Subcutaneous adipose tissue (tissue), 4 donors: ENCODE results near the gene CUL1. TPM values are rescaled to one million over a fixed set of nuclear protein-coding genes. Genes with fewer than 3 reads are reported as not detected.

Experiments used
- total RNA-seq, 4 donors: library from RNA; depleted of rRNA; stranded (reverse); fragments of >200 nt; gene quantifications; one replicate each; pipeline ENCODE4 v1.1.0, GENCODE V29; 2016
- TF ChIP-seq, protein P1 (sequence below): fragments of 450-650 bp; IDR thresholded peaks from one replicate; pipeline ENCODE4 v1.5.1; 2016; ENCODE audit warnings: low read depth, mild to moderate bottlenecking, control low read depth, antibody characterized with exemption, moderate library complexity

CUL1 gene
- total RNA-seq, 4 donors from 2014 or later, result 54.1 to 66.4 (median 57.5) TPM

DNA sequence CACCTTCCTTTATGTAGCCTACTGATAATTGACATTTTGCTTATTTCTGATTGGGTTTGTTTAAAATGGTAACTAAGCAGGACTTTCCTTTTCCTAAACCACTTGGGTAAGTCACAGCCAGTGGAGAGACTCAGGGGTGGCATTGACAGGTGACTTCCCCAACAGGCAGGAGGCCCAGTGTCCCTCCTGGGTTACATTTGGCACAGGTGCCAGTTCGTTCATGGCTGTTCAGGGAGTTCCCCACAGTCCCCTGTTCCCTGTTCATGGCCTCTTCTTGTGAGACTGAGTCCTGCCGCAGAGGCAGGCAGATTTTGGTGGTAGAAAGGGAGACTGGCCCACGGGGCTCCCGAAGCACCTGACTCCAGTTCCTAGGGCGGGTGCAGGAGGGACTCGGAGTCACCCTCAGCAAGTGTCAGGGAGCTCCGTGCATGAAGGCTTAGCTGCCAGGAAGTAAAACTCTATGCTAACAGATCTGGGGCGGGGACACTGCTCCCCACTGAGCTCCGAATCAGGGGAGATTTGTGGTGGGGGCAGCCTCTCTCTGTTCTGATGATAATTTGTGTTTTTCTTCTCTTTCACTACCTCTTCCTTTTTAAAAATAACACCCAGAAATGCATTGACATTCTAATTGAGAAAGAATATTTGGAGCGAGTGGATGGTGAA lies 101.3 kb downstream of the CUL1 start:
- TF ChIP-seq, protein P1, sequence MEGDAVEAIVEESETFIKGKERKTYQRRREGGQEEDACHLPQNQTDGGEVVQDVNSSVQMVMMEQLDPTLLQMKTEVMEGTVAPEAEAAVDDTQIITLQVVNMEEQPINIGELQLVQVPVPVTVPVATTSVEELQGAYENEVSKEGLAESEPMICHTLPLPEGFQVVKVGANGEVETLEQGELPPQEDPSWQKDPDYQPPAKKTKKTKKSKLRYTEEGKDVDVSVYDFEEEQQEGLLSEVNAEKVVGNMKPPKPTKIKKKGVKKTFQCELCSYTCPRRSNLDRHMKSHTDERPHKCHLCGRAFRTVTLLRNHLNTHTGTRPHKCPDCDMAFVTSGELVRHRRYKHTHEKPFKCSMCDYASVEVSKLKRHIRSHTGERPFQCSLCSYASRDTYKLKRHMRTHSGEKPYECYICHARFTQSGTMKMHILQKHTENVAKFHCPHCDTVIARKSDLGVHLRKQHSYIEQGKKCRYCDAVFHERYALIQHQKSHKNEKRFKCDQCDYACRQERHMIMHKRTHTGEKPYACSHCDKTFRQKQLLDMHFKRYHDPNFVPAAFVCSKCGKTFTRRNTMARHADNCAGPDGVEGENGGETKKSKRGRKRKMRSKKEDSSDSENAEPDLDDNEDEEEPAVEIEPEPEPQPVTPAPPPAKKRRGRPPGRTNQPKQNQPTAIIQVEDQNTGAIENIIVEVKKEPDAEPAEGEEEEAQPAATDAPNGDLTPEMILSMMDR, result no peak

DNA sequence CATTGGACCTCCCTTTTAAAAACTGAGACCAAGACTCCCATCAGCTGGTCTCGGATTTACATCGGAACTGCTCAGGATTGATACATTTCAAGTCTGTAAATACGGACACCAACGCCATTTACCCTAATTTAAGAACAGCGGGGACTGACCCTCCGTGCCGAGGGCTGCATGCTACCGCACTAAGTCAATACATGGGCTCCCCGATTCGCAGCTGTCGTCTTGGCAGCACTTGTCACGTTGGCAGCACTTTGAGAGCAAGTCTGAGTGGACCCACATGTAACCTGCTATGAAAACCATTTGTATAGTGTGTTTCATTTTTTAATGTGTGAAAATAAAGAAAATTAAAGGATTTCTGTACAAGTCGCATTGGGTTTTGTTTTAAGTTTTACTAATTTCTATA lies 102.0 kb downstream of the CUL1 start:
- TF ChIP-seq, protein P1, result no peak

DNA sequence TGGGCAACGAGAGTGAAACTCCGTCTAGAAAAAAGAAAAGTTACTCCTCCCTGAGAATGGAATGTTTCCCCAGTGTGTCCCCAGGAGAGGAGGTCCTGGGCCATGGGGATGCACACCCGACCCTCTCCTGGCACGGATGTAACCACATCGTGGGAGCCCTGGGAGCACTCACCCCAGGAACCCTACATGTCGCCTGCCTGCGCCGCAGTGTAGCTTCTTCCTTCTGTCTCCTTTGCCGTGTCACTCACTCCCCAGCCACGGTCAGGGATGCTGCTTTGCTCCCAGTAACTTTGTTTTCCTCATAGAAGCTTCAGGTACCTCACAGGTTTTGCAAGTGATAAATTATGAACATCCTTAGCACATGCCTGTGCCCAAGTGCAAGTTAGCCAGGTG lies 103.4 kb downstream of the CUL1 start:
- TF ChIP-seq, protein P1, result no peak

DNA sequence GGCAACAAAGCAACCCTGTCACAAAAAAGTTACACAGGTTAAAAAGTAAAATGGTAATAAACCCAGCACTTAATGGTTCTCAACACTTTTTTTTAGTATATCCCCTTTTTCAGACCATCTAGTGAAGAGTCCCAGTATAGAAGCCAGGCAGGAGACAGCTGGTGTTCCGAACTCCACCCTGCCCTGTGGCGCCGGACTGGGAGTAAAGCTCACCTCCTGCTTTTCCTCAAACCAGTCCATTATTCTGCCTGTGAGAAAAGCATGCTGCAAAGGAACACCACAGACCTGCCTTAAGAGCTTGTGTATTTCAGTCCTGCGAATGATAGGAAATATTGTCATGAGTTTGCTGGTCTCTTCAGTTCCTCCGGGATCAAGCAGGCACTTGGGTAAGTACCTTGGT lies 104.4 kb downstream of the CUL1 start:
- TF ChIP-seq, protein P1, result no peak

DNA sequence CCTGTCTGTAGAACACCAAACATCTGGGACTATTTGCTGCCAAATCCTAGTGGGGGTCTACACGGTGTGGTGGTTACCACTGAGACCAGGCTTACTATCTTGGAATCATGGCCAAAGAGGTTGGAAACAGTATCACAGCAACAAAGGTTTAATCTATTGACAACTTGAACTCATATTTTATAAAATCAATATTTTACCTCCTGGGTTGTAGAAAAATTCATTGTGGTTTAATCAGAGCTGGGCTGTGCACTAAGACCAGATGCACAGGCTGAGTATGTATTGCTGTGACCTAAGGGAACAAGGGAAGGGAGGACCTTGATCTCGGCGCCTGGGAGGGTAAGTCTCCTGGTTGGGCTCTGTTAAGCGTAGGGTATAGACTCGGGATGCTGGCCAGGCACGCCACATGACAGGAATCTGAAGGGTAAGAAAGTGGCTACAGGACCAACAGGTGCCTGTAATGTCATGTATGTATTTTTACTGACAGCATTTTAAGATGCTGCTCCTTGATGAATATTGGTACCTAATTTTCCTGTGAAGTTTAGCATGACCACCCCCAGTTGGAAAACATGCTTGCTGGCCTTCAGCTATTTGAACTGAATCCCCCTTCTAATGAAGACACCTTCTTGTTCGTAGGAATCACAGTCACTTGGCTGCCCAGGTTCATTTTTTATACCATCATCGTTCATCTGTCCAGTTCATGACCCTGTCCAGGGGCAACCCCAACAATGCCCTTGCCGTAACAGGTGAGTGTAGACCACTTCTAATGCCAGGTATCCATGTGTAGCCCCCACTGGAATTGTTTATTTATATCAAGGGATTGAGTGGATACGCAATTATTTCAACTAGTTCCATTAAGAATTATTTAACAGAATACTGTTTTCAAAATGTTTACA lies 105.9 kb downstream of the CUL1 start:
- TF ChIP-seq, protein P1, result no peak

DNA sequence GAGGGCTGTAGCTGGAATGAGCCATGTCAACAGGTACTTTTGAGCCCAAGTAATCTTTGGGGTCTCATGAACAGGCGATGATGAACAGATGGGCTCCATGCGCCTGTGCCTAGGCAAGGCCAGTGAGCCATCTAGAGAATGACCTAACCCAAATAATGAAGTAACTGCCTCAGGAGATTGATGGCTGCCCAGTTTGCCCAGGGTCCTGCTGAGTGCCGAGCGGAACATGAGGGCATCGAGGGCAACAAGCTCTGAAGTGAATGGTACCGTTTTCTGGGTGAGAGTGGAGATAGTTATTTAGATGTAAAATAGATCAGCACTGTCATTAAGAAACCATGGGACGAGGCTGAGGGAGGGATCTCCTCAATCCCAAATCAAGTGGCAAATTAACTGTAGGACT lies 107.5 kb downstream of the CUL1 start:
- TF ChIP-seq, protein P1, result no peak

DNA sequence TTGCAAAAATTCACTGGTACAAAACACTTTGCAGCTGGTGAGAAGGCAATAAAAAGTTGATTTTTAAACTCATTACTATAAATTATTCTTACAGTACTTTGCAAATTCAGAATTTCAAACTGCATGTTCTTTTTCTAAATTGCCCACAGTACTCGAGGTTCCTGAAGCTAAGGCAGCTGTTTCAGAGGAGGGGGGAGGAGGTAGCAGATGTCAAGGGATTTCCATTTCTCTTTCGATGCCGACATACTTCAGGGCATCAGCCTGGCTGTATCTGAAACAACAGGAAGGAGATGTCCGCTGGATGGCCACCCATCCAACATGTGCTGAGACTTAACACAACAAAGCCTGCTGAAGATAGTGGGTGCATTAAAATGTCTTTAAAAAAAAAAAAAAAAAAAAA lies 108.7 kb downstream of the CUL1 start:
- TF ChIP-seq, protein P1, result no peak
